NT2/D1 (cell line): ENCODE results near the gene SORCS3.

Source experiments
- YY1 ChIP-seq: IDR thresholded peaks from 2 replicates; pipeline ENCODE4 v1.6.1; 2011; ENCODE audit not compliant: insufficient read length, insufficient read depth
- ZNF274 ChIP-seq: IDR thresholded peaks from 2 replicates; pipeline ENCODE4 v1.6.1; 2011; ENCODE audit warnings: mild to moderate bottlenecking, low read depth, low read length

DNA sequence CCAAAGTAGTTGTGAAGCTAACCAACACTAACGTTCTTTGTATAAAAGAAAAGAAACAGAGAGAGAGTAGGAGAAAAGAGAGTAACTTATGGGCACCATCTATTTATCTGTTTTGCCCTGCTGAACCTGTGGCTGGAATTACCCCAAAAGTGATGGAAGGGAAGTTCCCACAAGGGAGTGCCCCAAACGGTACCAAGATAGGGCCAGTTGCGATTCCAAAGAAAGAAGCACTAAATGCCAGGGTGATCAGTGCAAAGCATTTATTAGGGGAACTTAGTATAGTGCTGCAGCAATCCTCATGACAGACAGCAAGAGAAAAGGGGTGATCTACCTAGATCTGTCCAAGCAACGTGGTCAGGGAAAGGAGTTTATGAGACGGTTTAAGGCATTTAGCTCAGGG is 190.2 kb downstream of the SORCS3 start:
- TF ChIP-seq ZNF274 (no peak), YY1 (no peak)
